ENCODE measurements around the gene KIAA1217. TPM values are rescaled to one million over a fixed set of nuclear protein-coding genes. Genes with fewer than 3 reads are reported as not detected.

Gene KIAA1217
- total RNA-seq, 1 experiment from 2014 or later, result 18.6 TPM

GRCh38 chr10:24502006-24502405 lies 293.1 kb downstream of the KIAA1217 start:
- Histone ChIP-seq H3K9me3 (ENCODE audit: control insufficient read depth, low read depth, low read length) (no peaks in the 10 kb centered on the region), H3K18ac (ENCODE audit: insufficient read length, low read depth, low read length) (no peak overlapping the region)
- no peak for TF ChIP-seq CTCF (conservative IDR thresholded peaks at IDR 0.05)

More at GRCh38 chr10:24502006-24502405, 293.1 kb downstream of the KIAA1217 start:
- no peak overlapping the region for H2AK5ac ChIP-seq (ENCODE audit: insufficient read length, low read length)
- H3K23me2 ChIP-seq (ENCODE audit: insufficient read length, low read depth, low read length, poor library complexity, severe bottlenecking), result no peaks in the 10 kb centered on the region
- no peak overlapping the region for H3T11ph ChIP-seq (ENCODE audit: low read length)
- H3K36me3 Mint-ChIP-seq (ENCODE audit: insufficient read depth in 1 of 3, low read depth in 3 of 3), result peaks cover 2 to 10% (median 10%) of the 10 kb centered on the region in 3 experiments
- H3K79me1 ChIP-seq (ENCODE audit: insufficient read depth, low read depth, low read length, poor library complexity, severe bottlenecking), result no peaks in the 10 kb centered on the region
- no peaks in the 10 kb centered on the region for H3K79me2 ChIP-seq (ENCODE audit: insufficient read depth, low read length)
- no peak overlapping the region for H3K4me3 Mint-ChIP-seq
- no peaks in the 10 kb centered on the region for H3K27me3 ChIP-seq (ENCODE audit: insufficient read depth, low read length)
- no peak overlapping the region for H2BK5ac ChIP-seq (ENCODE audit: insufficient read length, low read length)
- H3K4me1 Mint-ChIP-seq, result peaks cover 16 to 17% of the 10 kb centered on the region in 2 experiments
- no peak overlapping the region for H3K4me2 ChIP-seq (ENCODE audit: insufficient read depth, insufficient read length, low read length)
- no peak overlapping the region for H4K8ac ChIP-seq (replicated peaks; ENCODE audit: insufficient read length, low read depth, low read length)
- no peak overlapping the region for H2BK12ac ChIP-seq (ENCODE audit: insufficient read length, low read depth, low read length)
- no CpG with 5 or more reads among the region's 10 CpGs for WGBS (ENCODE audit: extremely low coverage, insufficient read length, low lambda C conversion rate)
- H2AFZ ChIP-seq (ENCODE audit: low read length), result no peak overlapping the region
- H2BK120ac ChIP-seq (ENCODE audit: low read depth, low read length, poor library complexity, severe bottlenecking), result no peak overlapping the region
- H3K4me1 ChIP-seq (ENCODE audit: insufficient read depth, low read length), result no peaks in the 10 kb centered on the region
- no peak overlapping the region for H3K23ac ChIP-seq (ENCODE audit: insufficient read length, low read depth, low read length)
- no peak overlapping the region for H3K4ac ChIP-seq (ENCODE audit: low read depth, low read length)
- H3K27me3 Mint-ChIP-seq (ENCODE audit: low read depth), result no peaks in the 10 kb centered on the region; the same call in 1 of the 2 replicates
- H4K20me1 ChIP-seq (ENCODE audit: control insufficient read depth, insufficient read depth, insufficient read length), result no peaks in the 10 kb centered on the region
- H3K27ac Mint-ChIP-seq, result no peak overlapping the region
- no peaks in the 10 kb centered on the region; a peak in 1 of 5 replicates for H3K9me3 Mint-ChIP-seq
- H4K91ac ChIP-seq (ENCODE audit: insufficient read length, low read depth, low read length), result no peak overlapping the region
- no peak overlapping the region for H3K56ac ChIP-seq (ENCODE audit: insufficient read length, low read depth, low read length)
- DNase-seq, result no peak
- no peak overlapping the region for H3K27ac ChIP-seq (ENCODE audit: insufficient read length, low read depth, low read length)
- no peak overlapping the region for H3K14ac ChIP-seq (ENCODE audit: insufficient read depth, low read length)
- no peak overlapping the region for H2BK15ac ChIP-seq (ENCODE audit: low read depth, low read length)
- H2BK20ac ChIP-seq (ENCODE audit: low read depth, low read length, poor library complexity, severe bottlenecking), result no peak overlapping the region
- H3K9ac ChIP-seq (ENCODE audit: extremely low read depth, insufficient read length, low read length), result no peak overlapping the region
- no peak overlapping the region for H4K5ac ChIP-seq (ENCODE audit: insufficient read length, low read depth, low read length)

Measured in H9 (cell line).